Panc1 (cell line): ENCODE measurements around the gene COL5A1. TPM values are rescaled to one million over a fixed set of nuclear protein-coding genes. Genes with fewer than 3 reads are reported as not detected.

Experiments
- ATAC-seq: fragments of 200-7000 bp; cut with Tn5 transposase; 2 replicates; pipeline ENCODE4 v1.9.1; 2020; ENCODE audit warnings: mild to moderate bottlenecking, moderate library complexity
- BruUV-seq: library from RNA; stranded (reverse); fragments of 400-500 nt; replicated peaks from 2 replicates; lab custom pipeline; 2021; lab: Mats Ljungman, UMichigan
- CTCF ChIA-PET: fragments of 300-600 bp; sonication (Branson Sonifier 250); formaldehyde crosslinking; loops from one replicate; lab custom pipeline; 2022; ENCODE audit warnings: antibody characterized with exemption; lab: Charles Lee
- POLR2A ChIA-PET: fragments of 300-600 bp; sonication (Branson Sonifier 250); formaldehyde crosslinking; loops from one replicate; lab custom pipeline; 2022; ENCODE audit warnings: antibody characterized with exemption; lab: Charles Lee
- DNase-seq: peaks from one replicate; pipeline ENCODE4 v3.0.0-alpha.2; 2010; ENCODE audit warnings: low read depth, low spot score
- H3K27ac ChIP-seq: 2 replicates; pipeline ENCODE4 v1.5.1; 2011; ENCODE audit warnings: mild to moderate bottlenecking, low read length, inconsistent platforms
- H3K27me3 ChIP-seq: fragments of 200-500 bp; sonication (Bioruptor generic); 2 replicates; pipeline ENCODE4 v1.6.0; 2014; ENCODE audit warnings: low read length, inconsistent platforms; ENCODE audit not compliant: control insufficient read depth, insufficient read depth
- H3K36me3 ChIP-seq: fragments of 200-500 bp; sonication (Bioruptor generic); 2 replicates; pipeline ENCODE4 v1.5.1; 2014; ENCODE audit warnings: inconsistent platforms, mild to moderate bottlenecking, low read length, moderate library complexity; ENCODE audit not compliant: control insufficient read depth, insufficient read depth
- H3K4me1 ChIP-seq: 2 replicates; pipeline ENCODE4 v1.5.1; 2011; ENCODE audit warnings: inconsistent platforms, mild to moderate bottlenecking, low read length, moderate library complexity; ENCODE audit not compliant: control insufficient read depth, insufficient read depth
- H3K4me3 ChIP-seq, 2 experiments: 2 replicates each; pipeline ENCODE4 v1.5.1; 2011 to 2012; ENCODE audit warnings: low read depth in 2 of 2, low read length in 2 of 2, mild to moderate bottlenecking in 2 of 2, inconsistent platforms in 1 of 2, moderate library complexity in 1 of 2
- H3K9me3 ChIP-seq: fragments of 200-500 bp; sonication (Bioruptor generic); 2 replicates; pipeline ENCODE4 v1.5.1; 2014; ENCODE audit warnings: low read depth, mild to moderate bottlenecking, inconsistent platforms, low read length, moderate library complexity; ENCODE audit not compliant: control insufficient read depth, insufficient read depth
- CTCF ChIP-seq: fragments of 450-650 bp; IDR thresholded peaks from 2 replicates; pipeline ENCODE4 v1.5.1; 2017; ENCODE audit warnings: mild to moderate bottlenecking
- POLR2AphosphoS5 ChIP-seq: IDR thresholded peaks from 2 replicates; pipeline ENCODE4 v1.6.1; 2012; ENCODE audit warnings: mild to moderate bottlenecking, low read depth, low read length, moderate library complexity
- REST ChIP-seq, 2 experiments: IDR thresholded peaks; 2 replicates each; pipeline ENCODE4 v1.6.1; 2011 to 2012; ENCODE audit warnings: low read depth in 2 of 2, control low read depth in 1 of 2, low read length in 1 of 2, mild to moderate bottlenecking in 1 of 2, moderate library complexity in 1 of 2; ENCODE audit not compliant: insufficient read depth in 1 of 2
- SIN3A ChIP-seq: IDR thresholded peaks from 2 replicates; pipeline ENCODE4 v1.6.1; 2012; ENCODE audit warnings: low read depth, mild to moderate bottlenecking, low read length, moderate library complexity, borderline replicate concordance; ENCODE audit not compliant: insufficient read depth
- TCF7L2 ChIP-seq: IDR thresholded peaks from 2 replicates; pipeline ENCODE4 v1.6.1; 2011; ENCODE audit warnings: mild to moderate bottlenecking, low read depth, low read length, inconsistent platforms
- in situ Hi-C: cut with HindIII; loops from 2 replicates; pipeline ENCODE4 v1.10.0; 2016; ENCODE audit warnings: low sequenced_read_pairs, low pct_unique_long_range_greater_than_20kb
- intact Hi-C: fragments of 100-400 bp; cut with micrococcal nuclease; formaldehyde crosslinking; loops from one replicate; pipeline ENCODE4 v1.10.0; 2022; ENCODE audit not compliant: unreplicated experiment
- total RNA-seq: library from RNA; stranded (reverse); gene quantifications from one replicate; pipeline ENCODE4 v1.2.1, GENCODE V29; 2021; ENCODE audit not compliant: unreplicated experiment

COL5A1 gene
- total RNA-seq, 1 experiment from 2014 or later, result 5.7 TPM

- POLR2A ChIA-PET, result no interaction called here
- Histone ChIP-seq H3K27me3 (no peaks in the 10 kb centered on the region), H3K4me3 (no peak overlapping the region), H3K9me3 (no peaks in the 10 kb centered on the region), H3K36me3 (no peaks in the 10 kb centered on the region), H3K4me1 (no peaks in the 10 kb centered on the region), H3K27ac (no peak overlapping the region)
- DNase-seq (no peak), ATAC-seq (no peak)
- TF ChIP-seq SIN3A (no peak), TCF7L2 (no peak), CTCF (no peak), POLR2AphosphoS5 (no peak), REST (IDR thresholded peaks at IDR 0.05; ENCODE audit: insufficient read depth in 1 of 2, low read depth in 2 of 2, low read length in 1 of 2) (no peak)
- in situ Hi-C loops, result no loop called here
- intact Hi-C loops, result no loop called here
- CTCF ChIA-PET, result no interaction called here
- no TSS peak for BruUV-seq
These were observed 206.9 kb downstream of the COL5A1 start for GRCh38 chr9:134848504-134848903.

GRCh38 chr9:134850611-134851010, 209.0 kb downstream of the COL5A1 start:
- no peaks in the 10 kb centered on the region for H3K9me3 ChIP-seq
- H3K27ac ChIP-seq, result no peak overlapping the region
- in situ Hi-C loops (no loop called here), intact Hi-C loops (no loop called here)
- CTCF ChIA-PET, result no interaction called here
- BruUV-seq, result no TSS peak
- no peaks in the 10 kb centered on the region for H3K36me3 ChIP-seq
- POLR2A ChIA-PET, result no interaction called here
- TF ChIP-seq TCF7L2 (no peak), CTCF (no peak), POLR2AphosphoS5 (no peak), REST (IDR thresholded peaks at IDR 0.05; ENCODE audit: insufficient read depth in 1 of 2, low read depth in 2 of 2, low read length in 1 of 2) (no peak), SIN3A (no peak)
- no peaks in the 10 kb centered on the region; the same call in 1 of the 2 replicates for H3K27me3 ChIP-seq
- ATAC-seq (no peak), DNase-seq (no peak)
- no peak overlapping the region for H3K4me3 ChIP-seq
- no peaks in the 10 kb centered on the region for H3K4me1 ChIP-seq
